GM18498 (cell line): ENCODE measurements around the gene LRRC10.

Experiments
- ATAC-seq: cut with Tn5 transposase; IDR thresholded peaks from one replicate; pipeline ENCODE4 v1.9.1; 2021; ENCODE audit warnings: mild to moderate bottlenecking, moderate library complexity; ENCODE audit not compliant: unreplicated experiment

LRRC10 gene

GRCh38 chr12:69570545-69571399, 39.9 kb downstream of the LRRC10 start:
- peak; percentile 76 for ATAC-seq

- ATAC-seq: no peak
These were observed 40.6 kb downstream of the LRRC10 start for GRCh38 chr12:69570000-69570516.

- ATAC-seq: no peak
These were observed 41.5 kb downstream of the LRRC10 start for GRCh38 chr12:69569236-69569635.

DNA sequence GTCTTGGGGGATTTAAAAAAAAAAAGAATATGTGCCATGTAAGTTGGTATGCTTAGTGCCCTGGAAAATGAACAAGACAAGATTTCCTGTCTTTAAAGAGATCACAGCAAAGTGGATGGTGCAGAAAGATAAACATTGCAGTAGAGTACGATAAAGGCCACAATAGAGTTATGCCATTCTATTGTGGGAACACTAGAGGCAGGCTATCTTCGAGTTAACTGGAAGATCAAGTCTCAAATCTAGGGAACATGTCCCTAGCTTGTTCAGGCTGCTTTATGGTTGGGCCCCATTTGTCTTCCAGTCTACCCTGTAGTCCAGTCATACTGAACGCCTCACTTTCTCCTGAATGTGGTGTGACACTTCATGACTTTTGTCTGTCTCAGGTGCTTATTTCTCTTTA, 44.1 kb downstream of the LRRC10 start:
- ATAC-seq: no peak

- ATAC-seq: no peak
These were observed 47.4 kb downstream of the LRRC10 start for GRCh38 chr12:69563166-69563762.
